ENCODE results near the gene UBR4.

GRCh38 chr1:19204446-19205266 is 5.4 kb downstream of the UBR4 start:
- TF ChIP-seq CTCF (IDR thresholded peaks at IDR 0.05), result no peak
- TF ChIP-seq POLR2A (IDR thresholded peaks at IDR 0.05), result no peak
